PC-9 (cell line): ENCODE measurements around the gene CD6. TPM values are rescaled to one million over a fixed set of nuclear protein-coding genes. Genes with fewer than 3 reads are reported as not detected.

ENCODE experiments used
- BruUV-seq: library from RNA; stranded (reverse); fragments of 400-500 nt; replicated peaks from 2 replicates; lab custom pipeline; 2021; lab: Mats Ljungman, UMichigan
- CTCF ChIA-PET: fragments of 300-600 bp; sonication (Branson Sonifier 250); formaldehyde crosslinking; loops from one replicate; lab custom pipeline; 2022; ENCODE audit warnings: antibody characterized with exemption; lab: Charles Lee
- POLR2A ChIA-PET: fragments of 300-600 bp; sonication (Branson Sonifier 250); formaldehyde crosslinking; loops from one replicate; lab custom pipeline; 2022; ENCODE audit warnings: antibody characterized with exemption; ENCODE audit not compliant: unreplicated experiment; lab: Charles Lee
- DNase-seq, 2 experiments: peaks; one replicate each; pipeline versions ENCODE4 v3.0.0 to v3.0.0-alpha.2; 2015 to 2022; ENCODE audit warnings: mixed read lengths in 1 of 2
- H2AFZ ChIP-seq: fragments of 200-600 bp; sonication (generic); 2 replicates; pipeline ENCODE4 v1.8.1; 2017; ENCODE audit warnings: antibody characterized with exemption
- H3F3A ChIP-seq: fragments of 200-600 bp; sonication (generic); 2 replicates; pipeline ENCODE4 v1.8.1; 2017; ENCODE audit warnings: antibody characterized with exemption, mild to moderate bottlenecking, low read depth; ENCODE audit not compliant: insufficient read depth
- H3K27ac ChIP-seq: fragments of 200-600 bp; sonication (generic); 2 replicates; pipeline ENCODE4 v1.6.1; 2016; ENCODE audit warnings: mixed run types
- H3K27me3 ChIP-seq: fragments of 200-600 bp; sonication (generic); 2 replicates; pipeline ENCODE4 v1.6.1; 2016; ENCODE audit warnings: low read depth, mixed run types; ENCODE audit not compliant: insufficient read depth
- H3K36me3 ChIP-seq: fragments of 200-600 bp; sonication (generic); 2 replicates; pipeline ENCODE4 v1.6.1; 2016; ENCODE audit warnings: low read depth, mixed run types
- H3K4me1 ChIP-seq: fragments of 200-600 bp; sonication (generic); replicated peaks from 2 replicates; pipeline ENCODE4 v1.6.1; 2016; ENCODE audit warnings: mixed run types; ENCODE audit not compliant: insufficient read depth
- H3K4me2 ChIP-seq: fragments of 200-600 bp; sonication (generic); 2 replicates; pipeline ENCODE4 v1.6.1; 2017; ENCODE audit warnings: mixed run types
- H3K4me3 ChIP-seq: fragments of 200-600 bp; sonication (generic); 2 replicates; pipeline ENCODE4 v1.6.1; 2016; ENCODE audit warnings: mixed run types
- H3K79me2 ChIP-seq: fragments of 200-600 bp; sonication (generic); 2 replicates; pipeline ENCODE4 v1.6.1; 2017; ENCODE audit warnings: low read depth, mixed run types
- H3K9me2 ChIP-seq: fragments of 200-600 bp; sonication (generic); 2 replicates; pipeline ENCODE4 v1.8.1; 2017; ENCODE audit warnings: mild to moderate bottlenecking; ENCODE audit not compliant: insufficient read depth
- H3K9me3 ChIP-seq: fragments of 200-600 bp; sonication (generic); 2 replicates; pipeline ENCODE4 v1.8.1; 2016; ENCODE audit warnings: low read depth; ENCODE audit not compliant: insufficient read depth
- H4K20me1 ChIP-seq: fragments of 200-600 bp; sonication (generic); 2 replicates; pipeline ENCODE4 v1.8.1; 2017; ENCODE audit not compliant: insufficient read depth
- EZH2 ChIP-seq: fragments of 200-600 bp; sonication (generic); IDR thresholded peaks from 2 replicates; pipeline ENCODE4 v1.8.0; 2017; ENCODE audit warnings: antibody characterized with exemption, low read depth
- intact Hi-C: fragments of 100-400 bp; cut with micrococcal nuclease; formaldehyde crosslinking; loops from one replicate; pipeline ENCODE4 v1.10.0; 2022; ENCODE audit not compliant: unreplicated experiment
- total RNA-seq: library from RNA; stranded (reverse); gene quantifications from 2 replicates; pipeline ENCODE4 v1.2.3, GENCODE V29; 2021
- TF ChIP-seq, protein P1 (sequence below): fragments of 200-600 bp; sonication (generic); conservative IDR thresholded peaks from 2 replicates; pipeline ENCODE4 v1.6.1; 2017; ENCODE audit warnings: mixed run types, antibody characterized with exemption, mild to moderate bottlenecking, moderate library complexity

CD6 gene
- total RNA-seq, 1 experiment from 2014 or later, result 0.74 TPM

DNA sequence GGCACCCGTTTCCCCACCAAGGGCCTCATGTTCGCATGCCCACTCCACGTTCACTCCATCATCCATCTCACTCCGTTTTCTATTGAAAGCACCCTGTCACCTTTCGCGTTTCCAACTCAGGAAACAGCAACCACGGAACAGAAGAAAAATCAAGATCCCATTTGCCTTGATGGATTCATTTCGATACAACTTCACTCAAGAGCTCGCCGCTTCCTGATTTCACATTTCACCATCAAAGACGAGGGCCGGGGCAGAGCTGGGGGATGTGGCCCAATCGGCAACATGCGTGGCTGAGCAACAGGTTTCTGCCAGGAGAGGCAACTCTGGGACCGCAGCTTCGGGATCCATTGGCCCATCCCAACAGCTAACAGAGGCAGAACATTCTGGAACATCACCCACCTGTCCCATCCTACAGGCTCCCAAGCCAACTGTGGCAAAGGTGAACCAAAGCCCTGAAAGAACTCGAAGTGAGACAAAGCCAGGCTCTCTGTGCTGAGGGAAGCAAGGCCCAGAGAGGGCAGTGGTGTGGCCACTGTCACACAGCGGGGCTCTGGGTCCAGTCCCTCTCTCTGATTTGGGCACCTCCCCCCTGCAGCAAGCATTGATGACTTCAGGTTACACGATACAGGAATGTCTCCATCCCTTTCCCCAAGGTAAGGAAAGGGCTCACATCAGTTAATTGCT lies 94.6 kb downstream of the CD6 start:
- H3K9me3 ChIP-seq, result no peaks in the 10 kb centered on the region
- no peak overlapping the region for H2AFZ ChIP-seq
- TF ChIP-seq, protein P1, sequence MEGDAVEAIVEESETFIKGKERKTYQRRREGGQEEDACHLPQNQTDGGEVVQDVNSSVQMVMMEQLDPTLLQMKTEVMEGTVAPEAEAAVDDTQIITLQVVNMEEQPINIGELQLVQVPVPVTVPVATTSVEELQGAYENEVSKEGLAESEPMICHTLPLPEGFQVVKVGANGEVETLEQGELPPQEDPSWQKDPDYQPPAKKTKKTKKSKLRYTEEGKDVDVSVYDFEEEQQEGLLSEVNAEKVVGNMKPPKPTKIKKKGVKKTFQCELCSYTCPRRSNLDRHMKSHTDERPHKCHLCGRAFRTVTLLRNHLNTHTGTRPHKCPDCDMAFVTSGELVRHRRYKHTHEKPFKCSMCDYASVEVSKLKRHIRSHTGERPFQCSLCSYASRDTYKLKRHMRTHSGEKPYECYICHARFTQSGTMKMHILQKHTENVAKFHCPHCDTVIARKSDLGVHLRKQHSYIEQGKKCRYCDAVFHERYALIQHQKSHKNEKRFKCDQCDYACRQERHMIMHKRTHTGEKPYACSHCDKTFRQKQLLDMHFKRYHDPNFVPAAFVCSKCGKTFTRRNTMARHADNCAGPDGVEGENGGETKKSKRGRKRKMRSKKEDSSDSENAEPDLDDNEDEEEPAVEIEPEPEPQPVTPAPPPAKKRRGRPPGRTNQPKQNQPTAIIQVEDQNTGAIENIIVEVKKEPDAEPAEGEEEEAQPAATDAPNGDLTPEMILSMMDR, result no peak
- TF ChIP-seq EZH2, result no peak
- no peaks in the 10 kb centered on the region for H3K27me3 ChIP-seq
- peaks cover 3% of the 10 kb centered on the region for H3K4me1 ChIP-seq
- intact Hi-C loops, result no loop called here
- BruUV-seq, result no TSS peak
- H3K4me3 ChIP-seq, result no peak overlapping the region
- H4K20me1 ChIP-seq, result no peaks in the 10 kb centered on the region
- DNase-seq, result no peak
- CTCF ChIA-PET, result no interaction called here
- H3K36me3 ChIP-seq, result no peaks in the 10 kb centered on the region
- H3K27ac ChIP-seq, result no peak overlapping the region
- no peaks in the 10 kb centered on the region for H3K79me2 ChIP-seq
- H3F3A ChIP-seq, result peaks cover 11% of the 10 kb centered on the region; the same call in 1 of the 2 replicates
- no peaks in the 10 kb centered on the region for H3K9me2 ChIP-seq
- POLR2A ChIA-PET, result no interaction called here
- H3K4me2 ChIP-seq, result no peak overlapping the region

DNA sequence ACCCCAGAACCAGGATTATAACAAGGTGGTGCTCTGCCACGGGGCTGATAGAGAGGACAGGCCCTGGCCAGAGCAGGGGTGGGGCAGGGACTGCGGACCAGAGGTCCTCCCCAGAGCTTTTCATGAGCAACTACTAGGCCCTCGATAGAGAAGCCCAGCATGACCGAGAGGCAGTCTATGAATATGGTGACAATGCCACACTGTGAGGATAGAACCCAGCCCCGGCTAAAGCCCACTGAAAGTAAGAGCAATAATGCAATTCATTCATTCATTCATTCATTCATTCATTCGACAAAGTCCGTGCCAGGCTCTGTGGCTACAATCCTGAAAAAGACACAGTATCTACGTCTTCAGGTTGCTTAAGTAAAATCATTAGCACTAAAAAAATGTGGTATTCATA lies 95.2 kb downstream of the CD6 start:
- POLR2A ChIA-PET, result no interaction called here
- CTCF ChIA-PET, result no interaction called here

DNA sequence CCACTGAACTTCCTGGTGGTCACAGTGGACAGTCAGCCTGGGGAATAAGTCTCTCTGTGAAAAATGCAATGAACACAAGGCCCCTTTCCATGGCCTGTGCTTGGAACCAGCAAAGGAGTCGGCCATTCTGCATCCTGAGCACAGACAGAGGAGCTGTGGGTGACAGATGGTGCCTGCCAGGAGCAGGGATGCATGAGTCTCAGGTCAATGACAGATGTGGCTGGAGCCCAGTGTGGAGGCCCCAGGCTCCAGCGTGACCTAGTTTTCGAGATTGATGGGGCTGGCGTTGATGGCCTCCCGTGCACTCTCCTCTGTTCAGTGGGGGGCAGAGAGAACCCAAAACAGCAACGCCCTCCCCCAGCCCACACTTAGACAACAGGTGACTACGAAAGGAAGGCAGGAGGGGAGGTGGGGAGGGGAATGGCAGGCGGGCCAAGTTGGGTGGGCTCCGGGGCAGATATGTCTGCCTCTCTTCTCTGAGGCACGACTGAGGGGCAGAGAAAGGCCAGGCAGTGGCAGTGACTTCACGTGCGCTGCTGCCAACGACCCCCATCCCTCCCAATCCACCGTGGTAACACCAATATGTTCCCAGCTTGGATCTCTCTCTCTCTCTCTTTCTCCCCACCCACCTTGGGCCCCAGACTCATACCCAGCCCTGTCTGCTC lies 96.4 kb downstream of the CD6 start:
- Histone ChIP-seq H2AFZ (no peak overlapping the region), H3K27ac (no peak overlapping the region), H3F3A (no peaks in the 10 kb centered on the region), H3K36me3 (no peaks in the 10 kb centered on the region), H3K9me2 (no peaks in the 10 kb centered on the region), H3K4me1 (no peaks in the 10 kb centered on the region), H3K4me3 (no peak overlapping the region), H3K79me2 (no peaks in the 10 kb centered on the region), H3K9me3 (no peaks in the 10 kb centered on the region), H3K4me2 (no peak overlapping the region), H3K27me3 (no peaks in the 10 kb centered on the region), H4K20me1 (no peaks in the 10 kb centered on the region)
- CTCF ChIA-PET, result no interaction called here
- DNase-seq, result no peak
- no TSS peak for BruUV-seq
- TF ChIP-seq, protein P1, result no peak
- TF ChIP-seq EZH2, result no peak
- intact Hi-C loops, result no loop called here
- POLR2A ChIA-PET, result no interaction called here

More for the DNA sequence above, 95.2 kb downstream of the CD6 start:
- TF ChIP-seq, protein P1, result no peak
- TF ChIP-seq EZH2, result no peak
- H3K4me1 ChIP-seq, result no peaks in the 10 kb centered on the region
- no peaks in the 10 kb centered on the region for H3K9me2 ChIP-seq
- no peak overlapping the region for H2AFZ ChIP-seq
- no peaks in the 10 kb centered on the region for H3K36me3 ChIP-seq
- no peak for DNase-seq
- no peaks in the 10 kb centered on the region for H3K9me3 ChIP-seq
- H4K20me1 ChIP-seq, result no peaks in the 10 kb centered on the region
- H3K27ac ChIP-seq, result no peak overlapping the region
- H3K79me2 ChIP-seq, result no peaks in the 10 kb centered on the region
- no TSS peak for BruUV-seq
- H3K4me2 ChIP-seq, result no peak overlapping the region
- H3F3A ChIP-seq, result peaks cover 8% of the 10 kb centered on the region; the same call in 1 of the 2 replicates
- no peaks in the 10 kb centered on the region for H3K27me3 ChIP-seq
- intact Hi-C loops, result no loop called here
- no peak overlapping the region for H3K4me3 ChIP-seq
